ENCODE results near the gene DPP6. TPM values are rescaled to one million over a fixed set of nuclear protein-coding genes. Genes with fewer than 3 reads are reported as not detected.

Gene DPP6
- total RNA-seq, 4 donors from 2014 or later, result 0.60 to 1.7 (median 1.6) TPM; not detected in 1

- TF ChIP-seq CTCF (IDR thresholded peaks at IDR 0.05), result no peak
- TF ChIP-seq POLR2A (IDR thresholded peaks at IDR 0.05), result no peak
- no peak for TF ChIP-seq EP300 (IDR thresholded peaks at IDR 0.05)
Measured at GRCh38 chr7:154342971-154343633, 290.9 kb downstream of the DPP6 start.

GRCh38 chr7:154343778-154344412 is 291.7 kb downstream of the DPP6 start:
- 90 to 91% methylated on average over 14 of the region's 14 CpGs for WGBS, 2 donors
- no peak for TF ChIP-seq POLR2A (IDR thresholded peaks at IDR 0.05)
- no peak for TF ChIP-seq CTCF (IDR thresholded peaks at IDR 0.05)
- TF ChIP-seq EP300 (IDR thresholded peaks at IDR 0.05), result no peak

More at GRCh38 chr7:154342971-154343633, 290.9 kb downstream of the DPP6 start:
- Histone ChIP-seq H3K27ac (no peak overlapping the region), H3K27me3 (no peaks in the 10 kb centered on the region), H3K4me1 (no peaks in the 10 kb centered on the region), H3K36me3 (no peaks in the 10 kb centered on the region), H3K4me3 (no peak overlapping the region), H3K9me3 (peaks cover 0 to 4% (median 0%) of the 10 kb centered on the region in 4 donors)
- DNase-seq (ENCODE audit: low spot score in 2 of 2), result no peak
- 80 to 89% methylated on average over 14 of the region's 14 CpGs for WGBS, 2 donors

GRCh38 chr7:154345093-154345492 is 292.9 kb downstream of the DPP6 start:
- no peak overlapping the region for H3K4me3 ChIP-seq
- TF ChIP-seq EP300 (IDR thresholded peaks at IDR 0.05) (no peak), CTCF (IDR thresholded peaks at IDR 0.05) (no peak), POLR2A (IDR thresholded peaks at IDR 0.05) (no peak)
- 87 to 91% methylated on average over 5 of the region's 5 CpGs for WGBS, 2 donors
- no peak for DNase-seq (ENCODE audit: low spot score in 2 of 2)
- H3K4me1 ChIP-seq, result no peaks in the 10 kb centered on the region
- H3K27ac ChIP-seq, result no peak overlapping the region
- no peaks in the 10 kb centered on the region for H3K36me3 ChIP-seq
- H3K9me3 ChIP-seq, result peaks cover 0 to 14% (median 0%) of the 10 kb centered on the region in 4 donors
- no peaks in the 10 kb centered on the region for H3K27me3 ChIP-seq

More at GRCh38 chr7:154343778-154344412, 291.7 kb downstream of the DPP6 start:
- Histone ChIP-seq H3K36me3 (no peaks in the 10 kb centered on the region), H3K4me3 (no peak overlapping the region), H3K27me3 (no peaks in the 10 kb centered on the region), H3K27ac (no peak overlapping the region), H3K9me3 (peaks cover 0 to 5% (median 0%) of the 10 kb centered on the region in 4 donors), H3K4me1 (no peaks in the 10 kb centered on the region)
- DNase-seq (ENCODE audit: low spot score in 2 of 2), result no peak

- no peak for DNase-seq (ENCODE audit: low spot score in 2 of 2)
- TF ChIP-seq CTCF (IDR thresholded peaks at IDR 0.05) (no peak), EP300 (IDR thresholded peaks at IDR 0.05) (no peak), POLR2A (IDR thresholded peaks at IDR 0.05) (no peak)
- Histone ChIP-seq H3K36me3 (no peaks in the 10 kb centered on the region), H3K27me3 (no peaks in the 10 kb centered on the region), H3K9me3 (peaks cover 0 to 31% (median 0%) of the 10 kb centered on the region in 4 donors), H3K4me3 (no peak overlapping the region), H3K27ac (no peak overlapping the region), H3K4me1 (no peaks in the 10 kb centered on the region)
- 48 to 52% methylated on average over 3 of the region's 3 CpGs for WGBS, 2 donors
Measured at GRCh38 chr7:154347700-154348266, 295.6 kb downstream of the DPP6 start.

GRCh38 chr7:154350892-154351291 is 298.7 kb downstream of the DPP6 start:
- H3K4me1 ChIP-seq, result no peaks in the 10 kb centered on the region
- no peaks in the 10 kb centered on the region for H3K36me3 ChIP-seq
- peaks cover 0 to 33% (median 0%) of the 10 kb centered on the region in 4 donors for H3K9me3 ChIP-seq
- H3K27ac ChIP-seq, result no peak overlapping the region
- no peak overlapping the region for H3K4me3 ChIP-seq
- no peaks in the 10 kb centered on the region for H3K27me3 ChIP-seq
- TF ChIP-seq EP300 (IDR thresholded peaks at IDR 0.05) (no peak), POLR2A (IDR thresholded peaks at IDR 0.05) (no peak), CTCF (IDR thresholded peaks at IDR 0.05) (no peak)
- WGBS, 2 donors, result 90 to 92% methylated on average over 6 of the region's 6 CpGs
- DNase-seq (ENCODE audit: low spot score in 2 of 2), result no peak

Measured in tibial nerve (tissue), 4 donors.